ENCODE results near the gene ABHD2.
A peak's percentile ranks its signal among the peaks of the same experiment; 100 is the strongest.
"Not testable (repeated sequence)": the region's sequence is repeated elsewhere in the genome, so short reads cannot be mapped to it uniquely, and the experiment has no call there.

ABHD2 gene

DNA sequence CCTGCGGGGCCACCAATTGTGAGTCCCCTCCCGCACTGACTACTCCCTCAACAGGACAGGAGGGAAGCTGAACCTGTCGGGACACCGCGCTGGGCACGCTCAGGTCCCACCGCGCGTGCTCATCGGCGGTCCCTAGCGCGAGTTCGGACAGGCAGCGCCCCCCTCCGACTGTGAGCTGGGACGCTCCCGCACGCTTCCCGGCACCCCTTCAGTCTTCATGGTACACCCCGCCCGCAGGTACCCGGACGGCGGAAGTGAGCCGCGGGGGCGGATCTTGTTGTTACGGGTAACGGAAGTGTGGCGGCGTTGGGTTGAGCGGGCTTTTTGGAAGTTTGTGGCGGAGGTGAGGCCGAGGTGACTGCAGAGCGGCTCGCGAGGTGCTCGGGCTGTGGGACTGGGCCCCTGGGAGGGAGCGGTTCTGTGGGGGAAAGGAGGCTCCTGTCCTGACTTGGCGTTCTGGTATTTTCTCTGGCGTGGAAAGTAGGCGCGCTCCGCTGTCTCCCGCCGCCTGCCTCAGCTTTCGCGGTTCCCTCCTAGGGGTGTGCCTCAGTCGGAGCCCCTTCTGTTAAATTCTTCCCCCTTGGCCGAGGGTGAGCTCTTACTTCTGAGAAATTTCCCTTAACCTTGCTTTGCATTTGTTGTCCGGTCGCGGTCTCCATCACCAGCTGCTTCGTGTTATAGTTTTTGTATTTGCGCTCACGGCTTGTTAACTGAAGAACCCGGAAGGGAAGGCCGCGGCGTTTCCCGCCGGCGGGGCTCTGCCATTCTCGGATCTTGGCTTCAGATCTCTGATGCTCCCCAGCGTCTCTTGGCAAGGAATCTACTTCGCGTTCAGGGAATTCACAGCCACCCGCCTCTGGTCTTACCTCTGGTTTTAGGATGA, 155.7 kb downstream of the ABHD2 start, which contains the start of gene FANCI:
Gene FANCI, plus strand, starts transcription at position 289 of the 883 bp plus-strand sequence. CDS start 3,669 bp downstream, outside the sequence.
- Histone ChIP-seq H3K4me3 (ENCODE audit: insufficient read length, low read depth) (peak within 1 kb of the TSS; percentile 92), H3K27me3 (ENCODE audit: insufficient read depth, insufficient read length) (peaks cover 3% of the 10 kb centered on the region), H3K36me3 (ENCODE audit: insufficient read depth, insufficient read length, low read length) (peaks cover 26% of the 10 kb centered on the region), H3K9me3 (ENCODE audit: insufficient read depth, low read length) (peaks cover 8% of the 10 kb centered on the region; the same call in 1 of the 2 replicates), H3K4me1 (ENCODE audit: insufficient read depth, insufficient read length) (peaks cover 3% of the 10 kb centered on the region), H3K9ac (ENCODE audit: insufficient read length, low read depth) (peak within 1 kb of the TSS; percentile 96)
- TF ChIP-seq SUZ12 (IDR thresholded peaks at IDR 0.05; ENCODE audit: extremely low read depth, insufficient read depth, insufficient read length) (no peak), YY1 (IDR thresholded peaks at IDR 0.05; ENCODE audit: insufficient read depth, insufficient read length) (no peak), ZNF274 (IDR thresholded peaks at IDR 0.05; ENCODE audit: low read depth, low read length) (no peak)
- peak; percentile 97 for DNase-seq (ENCODE audit: low read depth, low spot score)

DNA sequence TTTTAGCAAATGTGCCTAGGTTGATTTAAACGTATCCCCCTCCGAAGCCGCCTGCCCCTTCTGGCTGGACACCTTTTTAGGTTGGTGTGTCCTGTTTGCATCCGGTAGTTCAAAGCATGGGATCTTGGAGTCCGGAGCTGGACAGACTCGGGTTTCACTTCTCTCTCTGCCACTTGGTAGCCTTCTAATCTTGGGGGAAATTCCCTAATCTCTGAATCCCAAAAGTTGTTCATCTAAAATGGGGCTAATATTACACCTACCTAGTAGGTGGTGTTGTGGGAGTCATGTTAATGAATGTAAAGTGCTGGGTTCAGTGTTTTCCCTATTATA, 156.3 kb downstream of the ABHD2 start:
- DNase-seq (ENCODE audit: low read depth, low spot score) = no peak
- Histone ChIP-seq H3K27me3 (ENCODE audit: insufficient read depth, insufficient read length) (peaks cover 3% of the 10 kb centered on the region), H3K9me3 (ENCODE audit: insufficient read depth, low read length) (peaks cover 10% of the 10 kb centered on the region; the same call in 1 of the 2 replicates), H3K4me3 (ENCODE audit: insufficient read length, low read depth) (peak overlapping the region; percentile 92), H3K9ac (ENCODE audit: insufficient read length, low read depth) (peak overlapping the region; percentile 96), H3K4me1 (ENCODE audit: insufficient read depth, insufficient read length) (peaks cover 3% of the 10 kb centered on the region), H3K36me3 (ENCODE audit: insufficient read depth, insufficient read length, low read length) (peaks cover 31% of the 10 kb centered on the region)
- TF ChIP-seq YY1 (IDR thresholded peaks at IDR 0.05; ENCODE audit: insufficient read depth, insufficient read length) = no peak
- no peak for TF ChIP-seq SUZ12 (IDR thresholded peaks at IDR 0.05; ENCODE audit: extremely low read depth, insufficient read depth, insufficient read length)
- no peak for TF ChIP-seq ZNF274 (IDR thresholded peaks at IDR 0.05; ENCODE audit: low read depth, low read length)

DNA sequence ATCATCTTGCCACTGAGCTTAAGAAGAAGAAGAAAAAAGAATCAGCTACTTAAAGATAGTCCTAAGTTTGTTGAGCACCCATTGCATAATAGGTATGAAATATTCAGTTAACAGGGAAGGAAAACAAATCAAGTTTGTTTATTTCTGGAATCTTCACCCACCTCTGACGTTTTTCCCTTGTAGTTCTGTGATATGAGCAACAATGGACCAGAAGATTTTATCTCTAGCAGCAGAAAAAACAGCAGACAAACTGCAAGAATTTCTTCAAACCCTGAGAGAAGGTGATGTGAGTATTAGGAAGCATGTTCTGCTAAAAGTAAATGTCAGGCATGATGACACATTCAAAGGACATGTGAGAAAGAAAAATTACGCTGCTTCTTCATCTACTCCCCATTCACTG, 159.2 kb downstream of the ABHD2 start:
- TF ChIP-seq SUZ12 (IDR thresholded peaks at IDR 0.05; ENCODE audit: extremely low read depth, insufficient read depth, insufficient read length) (no peak), YY1 (IDR thresholded peaks at IDR 0.05; ENCODE audit: insufficient read depth, insufficient read length) (no peak), ZNF274 (IDR thresholded peaks at IDR 0.05; ENCODE audit: low read depth, low read length) (no peak)
- Histone ChIP-seq H3K36me3 (ENCODE audit: insufficient read depth, insufficient read length, low read length) (peaks cover 49% of the 10 kb centered on the region), H3K4me1 (ENCODE audit: insufficient read depth, insufficient read length) (peaks cover 3% of the 10 kb centered on the region), H3K27me3 (ENCODE audit: insufficient read depth, insufficient read length) (peaks cover 3% of the 10 kb centered on the region), H3K9me3 (ENCODE audit: insufficient read depth, low read length) (0 out of 2 replicates have a peak, but pooled peaks cover 7% of the 10 kb centered on the region), H3K9ac (ENCODE audit: insufficient read length, low read depth) (no peak overlapping the region), H3K4me3 (ENCODE audit: insufficient read length, low read depth) (no peak overlapping the region)
- DNase-seq (ENCODE audit: low read depth, low spot score) = no peak

DNA sequence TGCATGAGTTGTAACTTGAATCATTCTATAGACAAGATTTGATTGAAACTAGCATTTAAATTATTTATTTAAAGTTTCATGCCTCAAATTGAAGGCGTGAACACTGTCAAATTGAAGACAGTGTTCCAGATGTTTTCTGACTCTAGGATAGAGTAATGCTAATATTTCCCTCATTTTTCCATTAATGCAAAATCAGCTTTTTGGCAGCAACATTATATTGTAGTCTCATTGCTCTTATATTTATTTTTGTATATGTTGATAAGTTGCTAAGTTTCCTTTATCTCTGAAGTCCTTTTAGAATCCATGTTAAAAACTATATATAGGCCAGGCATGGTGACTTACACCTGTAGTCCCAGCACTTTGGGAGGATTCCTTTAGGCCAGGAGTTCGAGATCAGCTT, 160.3 kb downstream of the ABHD2 start:
- H3K36me3 ChIP-seq (ENCODE audit: insufficient read depth, insufficient read length, low read length) = peaks cover 51% of the 10 kb centered on the region
- H3K4me3 ChIP-seq (ENCODE audit: insufficient read length, low read depth) = no peak overlapping the region
- H3K9ac ChIP-seq (ENCODE audit: insufficient read length, low read depth) = no peak overlapping the region
- TF ChIP-seq YY1 (IDR thresholded peaks at IDR 0.05; ENCODE audit: insufficient read depth, insufficient read length) (no peak), ZNF274 (IDR thresholded peaks at IDR 0.05; ENCODE audit: low read depth, low read length) (no peak), SUZ12 (IDR thresholded peaks at IDR 0.05; ENCODE audit: extremely low read depth, insufficient read depth, insufficient read length) (no peak)
- 0 out of 2 replicates have a peak, but pooled peaks cover 7% of the 10 kb centered on the region for H3K9me3 ChIP-seq (ENCODE audit: insufficient read depth, low read length)
- H3K27me3 ChIP-seq (ENCODE audit: insufficient read depth, insufficient read length) = no peaks in the 10 kb centered on the region
- DNase-seq (ENCODE audit: low read depth, low spot score) = no peak
- no peaks in the 10 kb centered on the region for H3K4me1 ChIP-seq (ENCODE audit: insufficient read depth, insufficient read length)

DNA sequence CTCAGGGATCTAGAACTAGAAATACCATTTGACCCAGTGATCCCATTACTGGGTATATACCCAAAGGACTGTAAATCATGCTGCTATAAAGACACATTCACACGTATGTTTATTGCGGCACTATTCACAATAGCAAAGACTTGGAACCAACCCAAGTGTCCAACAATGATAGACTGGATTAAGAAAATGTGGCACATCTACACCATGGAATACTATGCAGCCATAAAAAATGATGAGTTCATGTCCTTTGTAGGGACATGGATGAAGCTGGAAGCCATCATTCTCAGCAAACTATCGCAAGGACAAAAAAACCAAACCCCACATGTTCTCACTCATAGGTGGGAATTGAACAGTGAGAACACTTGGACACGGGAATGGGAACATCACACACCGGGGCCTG, 161.9 kb downstream of the ABHD2 start:
- not testable (repeated sequence) for H3K4me1 ChIP-seq (ENCODE audit: insufficient read depth, insufficient read length); H3K9ac ChIP-seq (ENCODE audit: insufficient read length, low read depth); H3K4me3 ChIP-seq (ENCODE audit: insufficient read length, low read depth); H3K27me3 ChIP-seq (ENCODE audit: insufficient read depth, insufficient read length); DNase-seq (ENCODE audit: low read depth, low spot score); H3K9me3 ChIP-seq (ENCODE audit: insufficient read depth, low read length)
- peaks cover 64% of the 10 kb centered on the region for H3K36me3 ChIP-seq (ENCODE audit: insufficient read depth, insufficient read length, low read length)

Data from NT2/D1 (cell line).